ENCODE measurements around the gene CCDC66.

CCDC66 gene

GRCh38 chr3:56610669-56611335 is 53.8 kb downstream of the CCDC66 start:
- Histone ChIP-seq H3K9me3 (ENCODE audit: control insufficient read depth, low read length) (no peaks in the 10 kb centered on the region), H3K9ac (no peak overlapping the region), H3K4me2 (ENCODE audit: low read length) (no peak overlapping the region), H3K4me1 (no peaks in the 10 kb centered on the region), H3K36me3 (ENCODE audit: control insufficient read depth, insufficient read depth, low read length) (no peaks in the 10 kb centered on the region), H3K27ac (no peak overlapping the region), H2AFZ (no peak overlapping the region), H3K27me3 (ENCODE audit: control insufficient read depth, insufficient read depth, low read length) (no peaks in the 10 kb centered on the region), H3K4me3 (ENCODE audit: low read depth, low read length) (no peak overlapping the region), H3K79me2 (peaks cover 28% of the 10 kb centered on the region)
- no peak for TF ChIP-seq CTCF (IDR thresholded peaks at IDR 0.05)

DNA sequence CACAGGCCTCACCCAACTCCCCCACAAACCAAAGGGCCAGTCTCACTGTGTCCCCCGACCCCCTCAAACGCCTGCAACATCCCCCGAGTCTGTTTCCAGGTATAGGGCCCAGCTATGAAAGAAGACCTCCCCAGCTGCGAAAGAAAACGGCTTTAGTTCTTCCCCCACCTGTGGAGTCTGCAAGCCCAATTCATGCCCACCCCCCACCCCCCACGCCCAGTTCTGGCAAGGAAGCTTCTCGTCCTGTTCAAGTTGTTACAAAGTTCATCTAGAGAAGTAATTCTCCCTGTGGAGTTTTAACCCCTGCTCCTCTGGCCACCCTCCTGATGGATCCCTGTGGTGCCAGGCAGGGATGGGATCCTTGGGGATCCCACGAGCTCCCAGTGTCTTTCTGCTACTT is 54.4 kb downstream of the CCDC66 start:
- H3K36me3 ChIP-seq (ENCODE audit: control insufficient read depth, insufficient read depth, low read length): no peaks in the 10 kb centered on the region
- H3K79me2 ChIP-seq: peaks cover 22% of the 10 kb centered on the region
- no peak overlapping the region for H3K4me3 ChIP-seq (ENCODE audit: low read depth, low read length)
- no peak overlapping the region for H3K9ac ChIP-seq
- no peak overlapping the region for H3K27ac ChIP-seq
- TF ChIP-seq CTCF (IDR thresholded peaks at IDR 0.05): no peak
- H3K27me3 ChIP-seq (ENCODE audit: control insufficient read depth, insufficient read depth, low read length): no peaks in the 10 kb centered on the region
- no peaks in the 10 kb centered on the region for H3K4me1 ChIP-seq
- H3K4me2 ChIP-seq (ENCODE audit: low read length): no peak overlapping the region
- H3K9me3 ChIP-seq (ENCODE audit: control insufficient read depth, low read length): no peaks in the 10 kb centered on the region
- no peak overlapping the region for H2AFZ ChIP-seq

DNA sequence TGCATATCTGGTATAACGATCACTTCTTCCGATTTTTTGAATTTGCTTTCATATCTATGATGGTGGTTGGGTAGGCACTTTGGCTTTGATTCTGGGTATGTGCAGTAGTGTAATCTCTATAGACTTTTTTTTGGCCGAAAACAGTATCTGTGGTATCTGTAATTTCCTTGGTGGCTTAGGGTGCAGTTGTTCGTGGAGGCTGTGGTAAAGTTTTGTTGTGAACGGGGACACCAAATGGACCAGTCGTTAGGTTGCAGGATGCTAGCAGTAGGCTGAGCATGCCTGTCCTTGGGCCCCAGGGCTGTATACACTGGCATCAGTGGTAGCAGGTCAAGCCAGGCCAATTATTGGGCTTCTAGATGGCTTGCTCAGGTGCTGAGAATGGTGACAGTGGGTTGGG is 55.2 kb downstream of the CCDC66 start:
- no peak overlapping the region for H2AFZ ChIP-seq
- H3K9me3 ChIP-seq (ENCODE audit: control insufficient read depth, low read length): no peaks in the 10 kb centered on the region
- no peak overlapping the region for H3K4me2 ChIP-seq (ENCODE audit: low read length)
- no peaks in the 10 kb centered on the region for H3K27me3 ChIP-seq (ENCODE audit: control insufficient read depth, insufficient read depth, low read length)
- H3K4me3 ChIP-seq (ENCODE audit: low read depth, low read length): no peak overlapping the region
- H3K4me1 ChIP-seq: no peaks in the 10 kb centered on the region
- peaks cover 15% of the 10 kb centered on the region for H3K79me2 ChIP-seq
- no peak for TF ChIP-seq CTCF (IDR thresholded peaks at IDR 0.05)
- H3K36me3 ChIP-seq (ENCODE audit: control insufficient read depth, insufficient read depth, low read length): no peaks in the 10 kb centered on the region
- no peak overlapping the region for H3K9ac ChIP-seq
- no peak overlapping the region for H3K27ac ChIP-seq

DNA sequence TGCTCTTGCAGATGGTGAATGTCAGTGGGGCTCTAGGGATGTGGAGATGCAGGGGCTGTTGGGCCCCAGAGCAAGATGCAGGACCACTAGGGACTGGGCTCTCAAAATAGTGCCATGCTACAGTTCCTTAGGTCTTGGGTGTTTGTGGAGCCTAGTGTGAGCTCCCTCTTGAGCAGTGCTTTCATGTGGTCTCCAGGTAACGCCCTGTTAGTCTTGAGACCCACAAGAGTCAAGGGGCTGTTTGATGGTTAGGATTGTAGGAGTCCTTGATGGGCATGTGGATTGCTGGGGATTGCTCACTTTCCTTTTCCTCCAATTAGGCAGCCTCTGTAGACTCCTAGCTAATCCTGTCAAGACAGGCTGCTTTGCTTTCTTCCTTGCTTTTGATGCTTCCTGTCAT is 56.0 kb downstream of the CCDC66 start:
- H3K79me2 ChIP-seq: peaks cover 7% of the 10 kb centered on the region
- no peak overlapping the region for H3K27ac ChIP-seq
- no peak for TF ChIP-seq CTCF (IDR thresholded peaks at IDR 0.05)
- no peaks in the 10 kb centered on the region for H3K27me3 ChIP-seq (ENCODE audit: control insufficient read depth, insufficient read depth, low read length)
- H3K9me3 ChIP-seq (ENCODE audit: control insufficient read depth, low read length): no peaks in the 10 kb centered on the region
- H2AFZ ChIP-seq: no peak overlapping the region
- no peak overlapping the region for H3K4me2 ChIP-seq (ENCODE audit: low read length)
- no peak overlapping the region for H3K4me3 ChIP-seq (ENCODE audit: low read depth, low read length)
- no peaks in the 10 kb centered on the region for H3K36me3 ChIP-seq (ENCODE audit: control insufficient read depth, insufficient read depth, low read length)
- H3K4me1 ChIP-seq: no peaks in the 10 kb centered on the region
- H3K9ac ChIP-seq: no peak overlapping the region

- no peaks in the 10 kb centered on the region for H3K9me3 ChIP-seq (ENCODE audit: control insufficient read depth, low read length)
- no peaks in the 10 kb centered on the region for H3K27me3 ChIP-seq (ENCODE audit: control insufficient read depth, insufficient read depth, low read length)
- no peak overlapping the region for H3K4me3 ChIP-seq (ENCODE audit: low read depth, low read length)
- no peaks in the 10 kb centered on the region for H3K4me1 ChIP-seq
- H3K36me3 ChIP-seq (ENCODE audit: control insufficient read depth, insufficient read depth, low read length): no peaks in the 10 kb centered on the region
- H3K79me2 ChIP-seq: peaks cover 4% of the 10 kb centered on the region
- TF ChIP-seq CTCF (IDR thresholded peaks at IDR 0.05): no peak
- H3K4me2 ChIP-seq (ENCODE audit: low read length): no peak overlapping the region
- no peak overlapping the region for H3K27ac ChIP-seq
- no peak overlapping the region for H3K9ac ChIP-seq
- no peak overlapping the region for H2AFZ ChIP-seq
These were observed 59.6 kb downstream of the CCDC66 start for GRCh38 chr3:56616478-56617006.
